Activated CD8-positive, alpha-beta memory T cell treated with anti-CD3 and anti-CD28 coated beads for 1 hour (primary cell): ENCODE measurements around the gene LRRC8E.
"Not testable (repeated sequence)": the region's sequence is repeated elsewhere in the genome, so short reads cannot be mapped to it uniquely, and the experiment has no call there.

Experiments
- DNase-seq, 2 donors: peaks; one replicate each; pipeline ENCODE4 v3.0.0-alpha.2; 2020; ENCODE audit warnings: low read depth in 1 of 2; ENCODE audit errors: extremely low read depth in 1 of 2

LRRC8E gene

DNA sequence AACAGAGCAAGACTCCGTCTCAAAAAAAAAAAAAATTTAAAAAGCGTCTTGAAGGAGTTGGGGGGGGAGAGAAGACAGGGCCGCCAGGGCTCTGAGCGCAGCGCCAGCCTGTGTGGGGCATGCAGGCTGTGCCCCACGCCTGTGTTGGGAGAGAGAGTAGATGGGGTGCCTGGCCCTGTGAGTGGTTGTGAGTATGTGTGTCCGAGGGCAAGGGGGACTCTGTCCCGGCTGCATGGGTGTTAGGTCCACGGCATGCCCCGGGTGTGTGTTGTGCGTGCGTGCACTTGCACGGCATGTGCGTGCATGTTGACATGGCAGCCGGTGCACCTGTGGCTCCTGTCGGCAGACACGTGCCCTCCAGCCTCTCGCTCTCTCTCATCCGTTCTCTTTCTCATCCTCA lies 18.8 kb downstream of the LRRC8E start:
- DNase-seq = no peak

DNA sequence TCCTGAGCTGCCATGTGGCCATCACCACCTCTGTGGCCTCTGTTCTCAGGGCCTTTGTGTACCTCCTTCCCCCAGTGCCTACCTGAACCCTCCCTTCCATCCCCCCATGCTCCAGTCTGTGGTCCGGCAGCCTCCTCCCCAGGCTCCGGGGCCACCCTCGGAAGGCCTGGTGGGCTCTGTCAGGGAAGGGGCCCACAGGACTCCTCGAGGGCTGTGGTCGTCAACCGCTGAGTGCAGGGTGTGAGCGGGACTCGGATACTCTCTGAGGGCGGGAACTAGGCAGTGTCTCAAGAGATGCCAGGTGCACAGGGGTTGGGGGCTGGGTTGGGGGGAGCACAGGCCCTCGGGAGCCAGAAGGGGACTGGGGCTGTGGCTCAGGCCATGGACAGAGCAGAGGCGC lies 19.2 kb downstream of the LRRC8E start:
- DNase-seq = no peak

DNA sequence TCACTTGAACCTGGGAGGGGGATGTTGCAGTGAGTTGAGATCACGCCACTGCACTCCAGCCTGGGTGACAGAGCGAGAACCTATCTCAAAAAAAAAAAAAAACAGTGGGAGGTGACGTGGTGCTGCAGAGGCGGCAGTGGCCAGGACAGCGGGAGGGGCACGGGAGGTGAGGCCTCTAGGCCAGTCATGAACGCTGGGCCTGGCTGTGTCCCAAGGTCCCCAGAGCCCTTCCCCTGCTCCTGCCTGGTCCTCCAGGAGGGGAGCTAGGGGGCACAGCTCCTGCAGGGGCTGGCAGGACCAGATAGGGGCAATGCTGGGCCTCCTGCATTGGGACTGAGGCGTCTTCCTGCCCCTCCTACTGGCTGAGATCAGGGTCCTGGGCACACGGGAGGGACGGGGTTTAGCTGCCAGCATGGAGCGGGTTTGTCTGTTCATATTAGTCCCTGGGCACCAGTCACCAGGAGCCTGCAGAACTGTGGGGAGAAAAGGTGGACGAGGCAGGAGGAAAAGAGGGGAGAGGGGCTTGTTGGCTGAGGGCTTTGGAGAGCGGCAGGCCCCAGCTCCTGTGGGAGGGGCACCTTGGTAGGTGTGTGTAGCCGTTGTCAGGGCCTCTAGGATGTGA lies 19.9 kb downstream of the LRRC8E start:
- DNase-seq = no peak

DNA sequence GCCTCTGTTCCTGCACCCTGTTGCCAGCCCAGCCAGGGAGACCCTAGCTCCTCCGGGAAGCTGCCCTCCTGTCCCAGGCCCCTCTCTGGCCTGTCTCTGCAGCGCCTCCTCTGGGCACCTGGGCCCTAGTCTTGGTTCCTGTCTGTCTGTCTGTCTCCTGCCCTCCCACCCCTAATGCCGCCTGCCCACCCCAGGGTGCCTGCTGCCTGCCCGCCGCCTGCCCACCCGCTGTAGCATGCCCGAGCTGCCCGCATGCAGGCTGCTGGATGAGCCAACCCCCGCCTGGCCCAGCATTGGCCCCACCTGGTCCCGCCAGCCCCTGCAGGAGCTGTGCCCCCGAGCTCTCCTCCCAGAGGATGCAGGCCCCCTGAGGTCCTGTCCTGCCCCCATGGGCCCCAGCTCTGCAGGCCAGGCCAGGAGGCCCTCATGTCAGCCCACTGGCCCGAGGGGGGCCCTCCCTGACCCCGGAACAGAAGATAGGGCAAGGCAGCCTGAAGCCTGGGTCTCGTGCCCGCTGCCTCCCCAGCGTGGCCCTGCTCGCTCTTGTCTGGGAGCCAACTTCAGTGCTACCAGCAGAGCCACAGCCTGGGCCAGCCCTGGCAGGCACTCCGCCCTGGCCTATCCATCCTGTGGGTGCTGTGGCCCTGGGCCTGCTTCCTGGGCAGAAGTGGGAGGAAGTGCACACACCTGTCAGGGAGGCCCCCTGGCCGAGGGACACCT lies 20.6 kb downstream of the LRRC8E start:
- no peak for DNase-seq

DNA sequence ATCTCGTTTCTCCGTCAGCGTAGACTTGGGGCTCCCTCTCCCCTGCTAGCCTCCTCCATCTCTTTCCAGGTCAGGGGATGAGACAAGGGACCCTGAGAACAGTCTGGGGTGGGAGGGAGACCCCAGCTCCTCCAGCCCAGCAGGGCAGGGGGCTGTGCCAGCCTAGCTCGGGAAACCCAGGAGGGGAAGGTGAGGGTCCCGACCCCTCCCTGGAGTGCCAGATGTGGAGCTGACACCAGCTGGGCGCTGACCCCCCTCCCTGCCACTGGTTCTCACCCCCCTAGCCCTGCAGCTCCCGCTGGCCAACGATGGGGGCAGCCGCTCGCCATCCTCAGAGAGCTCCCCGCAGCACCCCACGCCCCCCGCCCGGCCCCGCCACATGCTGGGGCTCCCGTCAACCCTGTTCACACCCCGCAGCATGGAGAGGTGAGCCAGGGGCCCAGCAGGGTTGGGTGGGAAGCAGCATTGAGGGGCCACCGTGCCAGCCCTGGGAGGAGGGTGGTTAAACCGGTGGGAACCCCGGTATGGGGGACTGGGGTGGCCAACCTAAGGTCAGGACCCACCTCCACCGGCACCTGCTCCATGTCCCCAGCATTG lies 21.3 kb downstream of the LRRC8E start:
- no peak for DNase-seq

DNA sequence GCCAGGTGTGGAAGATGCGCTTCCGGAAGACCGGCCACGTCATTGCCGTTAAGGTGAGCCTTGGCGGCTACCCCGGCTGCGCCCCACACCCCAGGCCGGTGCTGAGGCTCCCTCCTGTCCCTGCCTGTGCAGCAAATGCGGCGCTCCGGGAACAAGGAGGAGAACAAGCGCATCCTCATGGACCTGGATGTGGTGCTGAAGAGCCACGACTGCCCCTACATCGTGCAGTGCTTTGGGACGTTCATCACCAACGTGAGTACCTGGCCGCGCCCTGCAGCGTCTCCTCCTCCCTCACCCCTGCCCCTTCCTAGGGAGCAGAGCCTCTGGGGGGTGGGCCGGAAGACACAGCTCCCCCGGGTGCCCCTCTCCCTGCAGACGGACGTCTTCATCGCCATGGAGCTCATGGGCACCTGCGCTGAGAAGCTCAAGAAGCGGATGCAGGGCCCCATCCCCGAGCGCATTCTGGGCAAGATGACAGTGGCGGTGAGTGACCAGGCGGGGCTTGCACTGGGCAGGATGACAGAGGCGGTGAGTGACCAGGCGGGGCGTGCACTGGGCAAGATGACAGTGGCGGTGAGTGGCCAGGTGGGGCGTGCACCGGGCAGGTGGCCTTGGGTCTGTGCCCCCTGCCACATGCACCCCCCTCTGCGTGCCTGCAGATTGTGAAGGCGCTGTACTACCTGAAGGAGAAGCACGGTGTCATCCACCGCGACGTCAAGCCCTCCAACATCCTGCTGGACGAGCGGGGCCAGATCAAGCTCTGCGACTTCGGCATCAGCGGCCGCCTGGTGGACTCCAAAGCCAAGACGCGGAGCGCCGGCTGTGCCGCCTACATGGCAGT lies 22.2 kb downstream of the LRRC8E start:
- DNase-seq = no peak

DNA sequence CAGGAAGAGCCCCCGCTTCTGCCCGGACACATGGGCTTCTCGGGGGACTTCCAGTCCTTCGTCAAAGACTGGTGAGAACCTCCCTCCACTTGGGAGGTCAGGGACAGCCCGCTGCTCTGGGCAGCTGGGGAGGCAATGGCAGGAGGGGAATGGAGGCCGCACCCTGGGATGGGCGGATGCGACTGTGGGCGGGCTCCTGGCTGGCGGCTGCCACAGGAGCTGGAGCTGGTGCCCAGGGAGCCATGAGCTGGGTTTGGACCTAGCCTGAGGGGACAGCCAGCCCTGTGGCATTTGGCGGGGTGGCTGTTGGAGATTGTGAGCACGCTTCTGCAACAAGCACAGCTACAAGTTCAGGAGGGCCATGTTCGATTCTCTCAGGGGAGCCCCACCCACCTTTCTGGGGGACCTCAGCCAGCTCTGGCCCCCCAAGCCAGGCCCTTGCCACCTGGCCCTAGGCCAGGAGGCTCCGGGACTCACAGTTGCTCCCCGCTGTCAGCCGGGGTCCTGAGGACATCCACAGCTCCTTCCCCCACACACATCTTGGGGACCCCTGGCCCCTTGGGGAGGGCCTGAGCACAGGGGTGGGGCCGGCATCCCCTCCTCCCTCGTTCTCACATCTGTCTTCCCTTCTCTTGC lies 23.3 kb downstream of the LRRC8E start:
- no peak for DNase-seq

DNA sequence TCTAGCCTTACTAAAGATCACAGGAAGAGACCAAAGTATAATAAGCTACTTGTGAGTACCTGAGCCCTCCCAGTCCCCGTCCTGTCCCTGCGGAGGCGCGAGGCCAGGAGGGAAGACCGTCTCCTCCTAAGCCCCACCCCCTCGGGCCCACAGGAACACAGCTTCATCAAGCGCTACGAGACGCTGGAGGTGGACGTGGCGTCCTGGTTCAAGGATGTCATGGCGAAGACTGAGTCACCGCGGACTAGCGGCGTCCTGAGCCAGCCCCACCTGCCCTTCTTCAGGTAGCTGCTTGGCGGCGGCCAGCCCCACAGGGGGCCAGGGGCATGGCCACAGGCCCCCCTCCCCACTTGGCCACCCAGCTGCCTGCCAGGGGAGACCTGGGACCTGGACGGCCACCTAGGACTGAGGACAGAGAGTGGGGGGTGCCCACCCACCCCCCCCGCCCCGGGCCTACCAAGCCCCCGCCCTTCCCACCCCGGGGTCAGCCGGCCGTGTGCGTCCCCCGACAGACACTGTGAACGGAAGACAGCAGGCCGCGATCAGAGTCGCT lies 23.9 kb downstream of the LRRC8E start:
- DNase-seq = no peak

DNA sequence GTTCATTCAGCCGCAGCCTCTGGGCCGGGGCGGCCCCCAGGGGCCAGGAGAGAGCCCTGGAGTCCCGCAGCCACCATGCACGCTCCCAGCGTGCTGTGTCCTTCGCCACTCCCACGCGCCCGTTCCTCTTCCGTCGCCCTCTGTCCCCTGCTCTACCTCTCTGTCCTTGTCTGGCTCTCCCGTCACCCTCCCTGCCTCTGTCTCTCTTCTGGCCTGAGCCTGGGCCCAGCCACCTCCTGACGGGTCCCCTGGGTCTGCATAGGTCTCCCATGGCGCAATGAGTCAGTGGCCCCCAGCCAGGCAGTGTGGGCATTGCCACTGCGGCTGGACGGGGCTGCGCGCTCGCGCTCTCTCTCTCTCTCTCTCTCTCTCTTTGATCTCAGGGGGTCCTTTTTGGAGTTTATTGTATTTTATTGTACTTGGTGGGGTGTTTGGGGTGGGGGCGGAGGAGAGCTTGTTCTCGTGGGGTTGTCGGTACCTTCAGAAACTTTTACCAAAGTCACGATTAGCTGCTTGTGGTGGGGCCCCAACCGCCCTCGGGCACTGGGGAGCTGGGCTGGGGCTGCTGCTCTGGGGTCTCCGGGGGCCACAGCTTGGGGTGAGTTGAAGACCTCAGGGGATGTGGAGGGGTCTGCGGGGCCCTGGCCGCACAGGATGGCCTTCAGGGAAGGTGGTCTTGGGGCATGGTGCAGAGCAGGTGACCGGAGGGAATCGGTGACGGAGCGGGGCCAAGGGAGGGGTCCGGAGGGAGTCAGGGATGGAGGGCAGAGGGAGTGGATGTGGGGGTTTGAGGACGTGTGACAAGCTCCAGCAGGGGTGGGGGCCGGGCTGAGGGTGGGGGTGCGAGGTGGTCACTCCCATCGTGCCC lies 24.6 kb downstream of the LRRC8E start:
- DNase-seq = no peak

DNA sequence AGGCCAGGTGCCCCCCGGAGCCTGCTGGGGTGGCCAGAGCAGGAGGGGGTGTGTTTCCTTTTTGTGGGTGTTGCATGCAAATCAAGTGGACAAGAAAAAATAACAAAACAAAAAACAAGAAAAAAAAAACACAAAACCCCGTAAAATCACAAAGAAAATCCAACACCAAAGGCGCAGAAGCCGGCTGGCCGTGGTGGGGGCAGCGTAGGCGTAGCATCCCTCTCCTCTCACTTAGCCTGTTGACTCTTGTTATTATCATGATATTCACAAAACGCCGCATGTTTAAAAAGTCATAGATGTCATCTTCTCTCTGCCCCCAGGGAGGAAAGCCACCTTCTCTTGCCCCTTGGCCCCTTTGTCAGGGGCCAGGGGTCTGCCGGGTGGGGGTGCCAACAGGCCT lies 25.3 kb downstream of the LRRC8E start:
- DNase-seq = no peak

DNA sequence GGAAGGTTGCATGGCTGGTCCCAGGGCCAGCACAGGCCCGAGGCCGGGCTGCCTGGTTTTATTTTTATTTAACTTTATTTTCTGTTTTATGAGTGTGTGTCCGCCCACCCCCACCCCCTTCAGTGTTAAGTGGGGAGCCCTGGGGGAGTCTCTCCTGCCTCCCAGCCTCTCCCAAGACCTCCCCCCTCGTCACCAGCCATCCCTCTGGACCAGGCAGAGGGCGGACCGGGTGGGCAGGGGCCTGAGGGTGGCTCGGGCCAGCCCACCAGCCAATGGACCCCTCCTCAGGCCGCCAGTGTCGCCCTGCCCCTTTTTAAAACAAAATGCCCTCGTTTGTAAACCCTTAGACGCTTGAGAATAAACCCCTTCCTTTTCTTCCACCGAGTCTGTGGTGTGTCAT lies 25.8 kb downstream of the LRRC8E start:
- DNase-seq = no peak

DNA sequence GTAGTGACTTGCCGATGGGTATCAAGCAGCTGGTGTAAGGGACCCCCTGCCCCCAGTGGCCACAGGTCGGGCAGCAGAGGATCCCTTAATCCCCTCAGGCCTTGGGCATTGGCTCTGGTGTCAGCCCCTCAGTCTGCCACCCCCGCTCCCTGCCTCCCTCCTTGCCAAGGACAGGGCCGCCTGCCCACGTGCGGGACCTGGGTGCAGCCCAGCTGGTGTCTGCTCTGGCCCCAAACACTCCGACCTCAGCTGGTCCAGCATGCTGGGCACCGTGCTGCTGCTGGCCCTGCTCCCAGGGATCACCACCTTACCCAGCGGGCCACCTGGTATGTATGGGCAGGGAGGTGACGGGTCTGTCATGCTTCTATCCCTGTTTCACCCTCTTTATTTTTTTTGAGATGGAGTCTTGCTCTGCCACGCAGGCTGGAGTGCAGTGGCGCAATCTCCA lies 26.3 kb downstream of the LRRC8E start, which contains the start of gene TGFBR3L:
Gene TGFBR3L, plus strand, starts transcription at position 233 of the 448 bp plus-strand sequence.
- no peak for DNase-seq

DNA sequence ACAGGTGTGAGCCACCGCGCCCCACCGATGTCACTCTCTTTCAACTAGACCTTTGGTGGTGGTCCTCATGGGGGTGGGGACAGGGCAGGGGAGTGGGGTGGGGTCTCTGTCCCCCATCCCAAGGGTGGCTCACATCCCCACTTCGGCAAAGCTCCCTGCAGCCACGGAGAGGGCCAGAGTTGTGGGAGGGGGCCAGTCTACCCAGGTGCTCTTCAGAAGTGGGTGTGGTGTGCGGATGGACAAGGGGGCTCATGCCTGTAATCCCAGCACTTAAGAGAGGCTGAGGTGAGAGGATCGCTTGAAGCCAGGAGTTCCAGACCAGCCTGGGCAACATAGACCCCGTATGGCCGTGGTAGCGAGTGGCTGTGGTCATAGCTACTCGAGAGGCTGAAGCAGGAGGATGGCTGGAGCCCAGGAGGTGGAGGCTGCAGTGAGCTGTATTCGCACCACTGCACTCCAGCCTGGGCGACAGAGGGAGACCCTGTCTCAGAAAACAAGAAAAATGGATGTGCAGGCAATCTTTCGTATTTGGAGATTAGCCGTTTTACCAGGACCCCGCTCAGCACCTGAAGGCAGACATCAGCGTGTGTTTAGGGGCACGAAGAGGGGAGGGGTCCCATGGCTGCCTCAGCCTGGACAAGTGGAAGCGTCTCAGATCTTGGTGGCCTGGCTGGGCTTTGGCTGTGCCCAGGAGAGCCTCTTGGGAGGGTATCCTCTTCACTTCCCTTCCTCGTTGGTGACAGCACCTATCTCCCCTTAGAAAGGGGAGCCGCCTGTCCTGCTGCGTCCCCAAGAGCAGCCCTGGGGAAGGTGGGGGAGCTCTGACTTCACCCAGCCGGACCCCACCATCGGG lies 27.2 kb downstream of the LRRC8E start:
- no peak for DNase-seq

DNA sequence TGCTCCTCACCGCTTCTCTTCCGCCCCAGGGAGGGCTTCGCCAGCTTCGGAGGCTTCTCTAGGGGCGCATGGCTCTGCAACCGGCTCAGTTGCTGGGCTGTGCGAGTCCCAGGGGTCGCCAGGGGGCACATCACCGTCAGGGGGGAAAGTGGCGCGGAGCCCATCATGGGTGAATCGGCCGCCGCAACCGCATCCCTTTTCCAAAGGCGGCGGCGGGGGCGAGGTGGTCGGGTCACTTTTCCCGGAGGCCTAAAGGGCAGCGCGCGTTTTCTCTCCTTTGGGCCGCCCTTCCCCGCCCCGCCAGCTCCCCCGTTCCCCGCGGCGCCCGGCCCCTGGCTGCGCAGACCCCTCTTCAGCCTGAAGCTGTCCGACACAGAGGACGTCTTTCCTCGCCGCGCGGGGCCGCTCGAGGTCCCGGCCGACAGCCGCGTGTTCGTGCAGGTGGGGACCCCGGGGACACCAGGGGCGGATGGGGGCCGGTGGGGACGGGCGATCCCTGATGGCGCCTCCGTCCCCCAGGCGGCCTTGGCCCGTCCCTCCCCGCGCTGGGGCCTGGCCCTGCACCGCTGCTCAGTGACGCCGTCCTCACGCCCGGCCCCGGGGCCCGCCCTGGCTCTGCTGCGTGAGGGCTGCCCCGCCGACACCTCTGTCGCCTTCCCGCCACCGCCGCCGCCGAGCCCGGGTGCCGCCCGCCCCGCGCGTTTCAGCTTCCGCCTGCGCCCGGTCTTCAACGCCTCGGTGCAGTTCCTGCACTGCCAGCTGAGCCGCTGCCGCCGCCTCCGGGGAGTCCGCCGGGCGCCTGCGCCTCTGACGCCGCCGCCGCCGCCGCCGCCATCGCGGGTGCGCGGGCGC lies 28.0 kb downstream of the LRRC8E start:
- DNase-seq = no peak

DNA sequence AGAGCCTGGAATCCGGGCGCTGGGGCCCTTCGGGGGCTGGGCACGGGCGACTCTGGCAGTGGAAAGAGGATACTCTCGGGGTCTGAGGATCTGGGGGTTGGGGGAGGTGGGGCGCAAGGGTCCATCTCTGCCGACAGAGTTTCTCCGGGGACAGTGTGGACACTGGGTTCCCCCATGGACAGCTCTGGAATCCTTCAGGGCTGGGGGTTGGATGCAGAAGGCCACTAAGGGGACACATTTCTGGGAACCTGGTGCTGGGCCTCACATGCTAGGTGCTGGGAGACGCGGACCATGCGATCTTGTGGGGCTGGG lies 28.6 kb downstream of the LRRC8E start:
- DNase-seq = no peak

DNA sequence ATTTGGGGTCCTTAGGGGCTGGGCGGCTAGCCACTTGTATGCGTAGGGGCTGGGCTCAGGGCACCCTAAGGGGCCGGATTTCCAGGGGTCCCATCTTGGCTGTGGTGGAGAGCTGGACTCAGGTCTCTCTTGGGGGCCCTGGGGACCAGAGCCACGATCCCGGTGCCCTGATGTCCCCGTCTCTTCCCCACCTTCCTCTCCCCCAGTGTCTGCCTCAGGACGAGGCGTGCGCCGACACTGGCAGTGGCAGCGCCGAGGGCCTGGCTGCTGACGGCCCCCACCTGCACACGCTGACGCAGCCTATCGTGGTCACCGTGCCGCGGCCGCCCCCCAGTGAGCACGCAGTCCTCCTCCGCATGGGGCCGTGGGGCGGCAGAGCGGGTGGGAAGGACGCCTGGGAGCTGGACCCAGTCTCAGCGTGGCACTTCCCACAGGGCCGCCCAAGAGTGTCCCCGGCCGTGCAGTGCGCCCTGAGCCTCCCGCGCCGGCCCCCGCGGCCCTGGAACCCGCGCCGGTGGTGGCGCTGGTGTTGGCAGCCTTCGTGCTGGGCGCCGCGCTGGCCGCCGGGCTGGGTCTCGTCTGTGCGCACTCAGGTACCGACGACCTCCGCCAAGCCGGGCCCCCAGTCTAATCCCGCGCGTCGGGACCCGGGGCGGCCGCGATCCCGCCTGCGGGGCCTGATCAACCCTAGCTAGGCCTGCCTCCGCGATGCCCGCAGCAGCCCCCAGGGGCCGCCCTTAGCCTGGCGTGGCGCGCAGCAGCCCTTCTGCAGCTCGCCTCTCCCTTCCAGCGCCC lies 29.2 kb downstream of the LRRC8E start:
- DNase-seq = peak in 1 of 2 donors; percentile 42

DNA sequence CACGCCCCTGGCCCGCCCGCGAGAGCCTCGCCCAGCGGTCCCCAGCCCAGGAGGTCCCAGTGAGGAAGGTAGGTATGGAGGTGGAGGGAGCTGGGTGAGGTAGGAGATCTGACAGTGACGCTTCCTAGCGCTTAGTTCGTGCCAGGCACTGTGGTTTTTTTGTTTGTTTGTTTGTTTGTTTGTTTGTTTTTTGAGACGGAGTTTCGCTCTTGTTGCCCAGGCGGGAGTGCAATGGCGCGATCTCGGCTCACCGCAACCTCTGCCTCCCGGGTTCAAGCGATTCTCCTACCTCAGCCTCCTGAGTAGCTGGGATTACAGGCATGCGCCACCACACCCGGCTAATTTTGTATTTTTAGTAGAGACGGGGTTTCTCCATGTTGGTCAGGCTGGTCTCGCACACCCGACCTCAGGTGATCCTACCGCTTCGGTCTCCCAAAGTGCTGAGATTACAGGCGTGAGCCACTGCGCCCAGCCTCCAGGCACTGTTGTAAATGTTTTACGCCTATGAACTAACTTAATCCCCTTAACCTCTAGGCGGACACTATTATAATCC lies 29.8 kb downstream of the LRRC8E start:
- not testable (repeated sequence) for DNase-seq
